ENCODE data around the gene PREX1. TPM values are rescaled to one million over a fixed set of nuclear protein-coding genes. Genes with fewer than 3 reads are reported as not detected.

PREX1 gene
- total and polyA plus RNA-seq, 2 experiments from 2014 or later, result 2.4 to 10.3 TPM

DNA sequence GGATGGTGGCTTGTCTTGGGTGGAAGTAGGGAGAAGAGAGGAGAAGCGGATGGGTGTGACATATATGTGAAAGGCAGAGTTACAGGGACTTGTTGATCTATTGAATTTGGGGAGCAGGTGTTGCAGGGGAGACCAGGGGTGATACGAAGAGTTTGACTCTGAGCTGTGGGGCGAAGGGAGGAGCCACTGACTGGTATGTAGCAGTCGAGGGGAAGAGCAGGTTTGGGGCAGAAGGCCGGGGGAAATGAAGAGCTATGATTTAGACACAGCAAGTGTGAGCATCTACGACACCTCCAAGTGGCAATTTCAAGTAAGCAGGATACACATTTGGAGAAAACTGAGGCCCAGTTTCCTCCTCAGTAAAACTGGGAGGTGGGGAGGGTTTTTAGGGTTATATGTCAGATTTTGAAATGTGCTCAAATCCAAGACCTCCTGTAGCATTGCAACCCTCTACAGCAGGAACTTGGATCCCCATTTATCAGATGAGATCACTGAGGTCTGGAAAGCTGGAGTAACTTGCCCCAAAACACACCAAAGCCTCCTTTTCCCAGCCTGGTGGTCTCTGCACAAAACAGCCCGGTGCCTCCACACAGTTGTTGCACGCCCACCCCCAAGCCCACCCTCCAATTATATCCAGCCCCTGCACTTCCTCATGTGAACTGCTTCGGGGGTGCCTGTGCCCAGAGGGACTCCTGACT is 137.8 kb downstream of the PREX1 start:
- no peak for DNase-seq (ENCODE audit: low spot score)
- no peak for TF ChIP-seq NANOG (IDR thresholded peaks at IDR 0.05; ENCODE audit: borderline replicate concordance)
- no peak for TF ChIP-seq JUNB (IDR thresholded peaks at IDR 0.05; ENCODE audit: unreplicated experiment)
- no peak for TF ChIP-seq STAT1 (IDR thresholded peaks at IDR 0.05; ENCODE audit: unreplicated experiment)
- TF ChIP-seq, protein P1, sequence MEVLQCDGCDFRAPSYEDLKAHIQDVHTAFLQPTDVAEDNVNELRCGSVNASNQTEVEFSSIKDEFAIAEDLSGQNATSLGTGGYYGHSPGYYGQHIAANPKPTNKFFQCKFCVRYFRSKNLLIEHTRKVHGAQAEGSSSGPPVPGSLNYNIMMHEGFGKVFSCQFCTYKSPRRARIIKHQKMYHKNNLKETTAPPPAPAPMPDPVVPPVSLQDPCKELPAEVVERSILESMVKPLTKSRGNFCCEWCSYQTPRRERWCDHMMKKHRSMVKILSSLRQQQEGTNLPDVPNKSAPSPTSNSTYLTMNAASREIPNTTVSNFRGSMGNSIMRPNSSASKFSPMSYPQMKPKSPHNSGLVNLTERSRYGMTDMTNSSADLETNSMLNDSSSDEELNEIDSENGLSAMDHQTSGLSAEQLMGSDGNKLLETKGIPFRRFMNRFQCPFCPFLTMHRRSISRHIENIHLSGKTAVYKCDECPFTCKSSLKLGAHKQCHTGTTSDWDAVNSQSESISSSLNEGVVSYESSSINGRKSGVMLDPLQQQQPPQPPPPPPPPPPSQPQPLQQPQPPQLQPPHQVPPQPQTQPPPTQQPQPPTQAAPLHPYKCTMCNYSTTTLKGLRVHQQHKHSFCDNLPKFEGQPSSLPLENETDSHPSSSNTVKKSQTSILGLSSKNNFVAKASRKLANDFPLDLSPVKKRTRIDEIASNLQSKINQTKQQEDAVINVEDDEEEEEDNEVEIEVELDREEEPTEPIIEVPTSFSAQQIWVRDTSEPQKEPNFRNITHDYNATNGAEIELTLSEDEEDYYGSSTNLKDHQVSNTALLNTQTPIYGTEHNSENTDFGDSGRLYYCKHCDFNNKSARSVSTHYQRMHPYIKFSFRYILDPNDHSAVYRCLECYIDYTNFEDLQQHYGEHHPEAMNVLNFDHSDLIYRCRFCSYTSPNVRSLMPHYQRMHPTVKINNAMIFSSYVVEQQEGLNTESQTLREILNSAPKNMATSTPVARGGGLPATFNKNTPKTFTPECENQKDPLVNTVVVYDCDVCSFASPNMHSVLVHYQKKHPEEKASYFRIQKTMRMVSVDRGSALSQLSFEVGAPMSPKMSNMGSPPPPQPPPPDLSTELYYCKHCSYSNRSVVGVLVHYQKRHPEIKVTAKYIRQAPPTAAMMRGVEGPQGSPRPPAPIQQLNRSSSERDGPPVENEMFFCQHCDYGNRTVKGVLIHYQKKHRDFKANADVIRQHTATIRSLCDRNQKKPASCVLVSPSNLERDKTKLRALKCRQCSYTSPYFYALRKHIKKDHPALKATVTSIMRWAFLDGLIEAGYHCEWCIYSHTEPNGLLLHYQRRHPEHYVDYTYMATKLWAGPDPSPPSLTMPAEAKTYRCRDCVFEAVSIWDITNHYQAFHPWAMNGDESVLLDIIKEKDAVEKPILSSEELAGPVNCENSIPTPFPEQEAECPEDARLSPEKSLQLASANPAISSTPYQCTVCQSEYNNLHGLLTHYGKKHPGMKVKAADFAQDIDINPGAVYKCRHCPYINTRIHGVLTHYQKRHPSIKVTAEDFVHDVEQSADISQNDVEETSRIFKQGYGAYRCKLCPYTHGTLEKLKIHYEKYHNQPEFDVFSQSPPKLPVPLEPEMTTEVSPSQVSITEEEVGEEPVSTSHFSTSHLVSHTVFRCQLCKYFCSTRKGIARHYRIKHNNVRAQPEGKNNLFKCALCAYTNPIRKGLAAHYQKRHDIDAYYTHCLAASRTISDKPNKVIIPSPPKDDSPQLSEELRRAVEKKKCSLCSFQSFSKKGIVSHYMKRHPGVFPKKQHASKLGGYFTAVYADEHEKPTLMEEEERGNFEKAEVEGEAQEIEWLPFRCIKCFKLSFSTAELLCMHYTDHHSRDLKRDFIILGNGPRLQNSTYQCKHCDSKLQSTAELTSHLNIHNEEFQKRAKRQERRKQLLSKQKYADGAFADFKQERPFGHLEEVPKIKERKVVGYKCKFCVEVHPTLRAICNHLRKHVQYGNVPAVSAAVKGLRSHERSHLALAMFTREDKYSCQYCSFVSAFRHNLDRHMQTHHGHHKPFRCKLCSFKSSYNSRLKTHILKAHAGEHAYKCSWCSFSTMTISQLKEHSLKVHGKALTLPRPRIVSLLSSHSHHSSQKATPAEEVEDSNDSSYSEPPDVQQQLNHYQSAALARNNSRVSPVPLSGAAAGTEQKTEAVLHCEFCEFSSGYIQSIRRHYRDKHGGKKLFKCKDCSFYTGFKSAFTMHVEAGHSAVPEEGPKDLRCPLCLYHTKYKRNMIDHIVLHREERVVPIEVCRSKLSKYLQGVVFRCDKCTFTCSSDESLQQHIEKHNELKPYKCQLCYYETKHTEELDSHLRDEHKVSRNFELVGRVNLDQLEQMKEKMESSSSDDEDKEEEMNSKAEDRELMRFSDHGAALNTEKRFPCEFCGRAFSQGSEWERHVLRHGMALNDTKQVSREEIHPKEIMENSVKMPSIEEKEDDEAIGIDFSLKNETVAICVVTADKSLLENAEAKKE (CRISPR knock-in tag; IDR thresholded peaks at IDR 0.05), result no peak
- no peak for TF ChIP-seq POLR2AphosphoS5 (IDR thresholded peaks at IDR 0.05; ENCODE audit: low read depth)
- no peak for TF ChIP-seq EZH2phosphoT487 (IDR thresholded peaks at IDR 0.05; ENCODE audit: unreplicated experiment)
- TF ChIP-seq, protein P2, sequence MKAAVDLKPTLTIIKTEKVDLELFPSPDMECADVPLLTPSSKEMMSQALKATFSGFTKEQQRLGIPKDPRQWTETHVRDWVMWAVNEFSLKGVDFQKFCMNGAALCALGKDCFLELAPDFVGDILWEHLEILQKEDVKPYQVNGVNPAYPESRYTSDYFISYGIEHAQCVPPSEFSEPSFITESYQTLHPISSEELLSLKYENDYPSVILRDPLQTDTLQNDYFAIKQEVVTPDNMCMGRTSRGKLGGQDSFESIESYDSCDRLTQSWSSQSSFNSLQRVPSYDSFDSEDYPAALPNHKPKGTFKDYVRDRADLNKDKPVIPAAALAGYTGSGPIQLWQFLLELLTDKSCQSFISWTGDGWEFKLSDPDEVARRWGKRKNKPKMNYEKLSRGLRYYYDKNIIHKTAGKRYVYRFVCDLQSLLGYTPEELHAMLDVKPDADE (IDR thresholded peaks at IDR 0.05), result no peak
- TF ChIP-seq ZNF331 (CRISPR knock-in tag; IDR thresholded peaks at IDR 0.05; ENCODE audit: low read depth), result no peak
- no peak for TF ChIP-seq ZNF114 (CRISPR knock-in tag; IDR thresholded peaks at IDR 0.05)
- TF ChIP-seq, protein P3, sequence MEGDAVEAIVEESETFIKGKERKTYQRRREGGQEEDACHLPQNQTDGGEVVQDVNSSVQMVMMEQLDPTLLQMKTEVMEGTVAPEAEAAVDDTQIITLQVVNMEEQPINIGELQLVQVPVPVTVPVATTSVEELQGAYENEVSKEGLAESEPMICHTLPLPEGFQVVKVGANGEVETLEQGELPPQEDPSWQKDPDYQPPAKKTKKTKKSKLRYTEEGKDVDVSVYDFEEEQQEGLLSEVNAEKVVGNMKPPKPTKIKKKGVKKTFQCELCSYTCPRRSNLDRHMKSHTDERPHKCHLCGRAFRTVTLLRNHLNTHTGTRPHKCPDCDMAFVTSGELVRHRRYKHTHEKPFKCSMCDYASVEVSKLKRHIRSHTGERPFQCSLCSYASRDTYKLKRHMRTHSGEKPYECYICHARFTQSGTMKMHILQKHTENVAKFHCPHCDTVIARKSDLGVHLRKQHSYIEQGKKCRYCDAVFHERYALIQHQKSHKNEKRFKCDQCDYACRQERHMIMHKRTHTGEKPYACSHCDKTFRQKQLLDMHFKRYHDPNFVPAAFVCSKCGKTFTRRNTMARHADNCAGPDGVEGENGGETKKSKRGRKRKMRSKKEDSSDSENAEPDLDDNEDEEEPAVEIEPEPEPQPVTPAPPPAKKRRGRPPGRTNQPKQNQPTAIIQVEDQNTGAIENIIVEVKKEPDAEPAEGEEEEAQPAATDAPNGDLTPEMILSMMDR (conservative IDR thresholded peaks at IDR 0.05; ENCODE audit: low read depth in 2 of 2), result no peak
- TF ChIP-seq EZH2 (IDR thresholded peaks at IDR 0.05; ENCODE audit: low read depth, unreplicated experiment), result no peak
- TF ChIP-seq, protein P4, sequence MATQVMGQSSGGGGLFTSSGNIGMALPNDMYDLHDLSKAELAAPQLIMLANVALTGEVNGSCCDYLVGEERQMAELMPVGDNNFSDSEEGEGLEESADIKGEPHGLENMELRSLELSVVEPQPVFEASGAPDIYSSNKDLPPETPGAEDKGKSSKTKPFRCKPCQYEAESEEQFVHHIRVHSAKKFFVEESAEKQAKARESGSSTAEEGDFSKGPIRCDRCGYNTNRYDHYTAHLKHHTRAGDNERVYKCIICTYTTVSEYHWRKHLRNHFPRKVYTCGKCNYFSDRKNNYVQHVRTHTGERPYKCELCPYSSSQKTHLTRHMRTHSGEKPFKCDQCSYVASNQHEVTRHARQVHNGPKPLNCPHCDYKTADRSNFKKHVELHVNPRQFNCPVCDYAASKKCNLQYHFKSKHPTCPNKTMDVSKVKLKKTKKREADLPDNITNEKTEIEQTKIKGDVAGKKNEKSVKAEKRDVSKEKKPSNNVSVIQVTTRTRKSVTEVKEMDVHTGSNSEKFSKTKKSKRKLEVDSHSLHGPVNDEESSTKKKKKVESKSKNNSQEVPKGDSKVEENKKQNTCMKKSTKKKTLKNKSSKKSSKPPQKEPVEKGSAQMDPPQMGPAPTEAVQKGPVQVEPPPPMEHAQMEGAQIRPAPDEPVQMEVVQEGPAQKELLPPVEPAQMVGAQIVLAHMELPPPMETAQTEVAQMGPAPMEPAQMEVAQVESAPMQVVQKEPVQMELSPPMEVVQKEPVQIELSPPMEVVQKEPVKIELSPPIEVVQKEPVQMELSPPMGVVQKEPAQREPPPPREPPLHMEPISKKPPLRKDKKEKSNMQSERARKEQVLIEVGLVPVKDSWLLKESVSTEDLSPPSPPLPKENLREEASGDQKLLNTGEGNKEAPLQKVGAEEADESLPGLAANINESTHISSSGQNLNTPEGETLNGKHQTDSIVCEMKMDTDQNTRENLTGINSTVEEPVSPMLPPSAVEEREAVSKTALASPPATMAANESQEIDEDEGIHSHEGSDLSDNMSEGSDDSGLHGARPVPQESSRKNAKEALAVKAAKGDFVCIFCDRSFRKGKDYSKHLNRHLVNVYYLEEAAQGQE (IDR thresholded peaks at IDR 0.05; ENCODE audit: unreplicated experiment), result no peak
- TF ChIP-seq CREB1 (CRISPR knock-in tag; IDR thresholded peaks at IDR 0.05; ENCODE audit: low read depth), result no peak
- H2AFZ ChIP-seq, result no peak overlapping the region
- no peak overlapping the region for H3K4me2 ChIP-seq
- no peaks in the 10 kb centered on the region for H3K27me3 ChIP-seq (ENCODE audit: insufficient read depth)
- no peaks in the 10 kb centered on the region for H3K36me3 ChIP-seq (ENCODE audit: insufficient read depth)
- 0 out of 2 replicates have a peak, but pooled peaks cover 3% of the 10 kb centered on the region for H3K9me2 ChIP-seq (ENCODE audit: insufficient read depth)
- peaks cover 10% of the 10 kb centered on the region for H3K36me3 Mint-ChIP-seq (ENCODE audit: low read depth)
- H3K4me3 Mint-ChIP-seq, result no peak overlapping the region
- ATAC-seq, result no peak
- no peak overlapping the region for H3K27ac ChIP-seq (ENCODE audit: low read depth)
- H4K20me1 ChIP-seq (replicated peaks; ENCODE audit: insufficient read depth), result no peaks in the 10 kb centered on the region
- H3K4me3 ChIP-seq, result no peak overlapping the region
- no peaks in the 10 kb centered on the region for H3F3A ChIP-seq (replicated peaks; ENCODE audit: low read depth)
- peaks cover 5% of the 10 kb centered on the region for H3K4me1 Mint-ChIP-seq
- no peaks in the 10 kb centered on the region for H3K79me2 ChIP-seq (replicated peaks; ENCODE audit: insufficient read depth)
- H3K9me3 Mint-ChIP-seq, result no peaks in the 10 kb centered on the region
- no peak overlapping the region for H3K27ac Mint-ChIP-seq
- H3K4me1 ChIP-seq (ENCODE audit: insufficient read depth), result no peaks in the 10 kb centered on the region
- H3K27me3 Mint-ChIP-seq (ENCODE audit: insufficient read depth, low read depth, poor library complexity), result peaks cover 8% of the 10 kb centered on the region
